OCI-LY7 (cell line): ENCODE results near the gene WDR17. TPM values are rescaled to one million over a fixed set of nuclear protein-coding genes. Genes with fewer than 3 reads are reported as not detected.

Experiments used
- BruUV-seq: library from RNA; stranded (reverse); fragments of 400-500 nt; replicated peaks from 2 replicates; lab custom pipeline; 2021; lab: Mats Ljungman, UMichigan
- CTCF ChIA-PET: fragments of 300-600 bp; sonication (Branson Sonifier 250); formaldehyde crosslinking; loops from one replicate; lab custom pipeline; 2022; ENCODE audit warnings: antibody characterized with exemption; ENCODE audit not compliant: unreplicated experiment; lab: Charles Lee
- POLR2A ChIA-PET: fragments of 300-600 bp; sonication (Branson Sonifier 250); formaldehyde crosslinking; loops from one replicate; lab custom pipeline; 2022; ENCODE audit warnings: antibody characterized with exemption; lab: Charles Lee
- DNase-seq: peaks from one replicate; pipeline ENCODE4 v3.0.0-alpha.2; 2015; ENCODE audit warnings: low spot score
- H2AFZ ChIP-seq: fragments of 200-600 bp; sonication (generic), shearing (Covaris generic); 2 replicates; pipeline ENCODE4 v1.6.1; 2014; ENCODE audit warnings: mild to moderate bottlenecking, antibody characterized with exemption, low read length, moderate library complexity
- H3K27ac ChIP-seq: fragments of 200-600 bp; sonication (generic); 2 replicates; pipeline ENCODE4 v1.5.1; 2014; ENCODE audit warnings: mixed run types, low read depth, mild to moderate bottlenecking, moderate library complexity, low read length, inconsistent platforms; ENCODE audit not compliant: poor library complexity, severe bottlenecking
- H3K36me3 ChIP-seq: fragments of 200-600 bp; sonication (generic); 2 replicates; pipeline ENCODE4 v1.6.1; 2014; ENCODE audit warnings: mild to moderate bottlenecking, antibody characterized with exemption, low read length, moderate library complexity, mixed read lengths; ENCODE audit not compliant: insufficient read depth
- H3K4me1 ChIP-seq: fragments of 200-600 bp; sonication (generic); 2 replicates; pipeline ENCODE4 v1.5.1; 2014; ENCODE audit warnings: mild to moderate bottlenecking, low read length; ENCODE audit not compliant: insufficient read depth, poor library complexity, severe bottlenecking
- H3K4me2 ChIP-seq: fragments of 200-600 bp; sonication (generic); 2 replicates; pipeline ENCODE4 v1.6.1; 2014; ENCODE audit warnings: mild to moderate bottlenecking, low read length
- H3K4me3 ChIP-seq: fragments of 200-600 bp; sonication (generic); 2 replicates; pipeline ENCODE4 v1.5.1; 2014; ENCODE audit warnings: mild to moderate bottlenecking, low read depth, low read length; ENCODE audit not compliant: poor library complexity, severe bottlenecking
- H3K79me2 ChIP-seq: fragments of 200-600 bp; sonication (generic); 2 replicates; pipeline ENCODE4 v1.6.1; 2016; ENCODE audit warnings: low read depth, mild to moderate bottlenecking, low read length, moderate library complexity, mixed read lengths; ENCODE audit not compliant: insufficient read depth
- H3K9me2 ChIP-seq: fragments of 200-600 bp; sonication (generic); 2 replicates; pipeline ENCODE4 v1.6.1; 2016; ENCODE audit warnings: mild to moderate bottlenecking, low read length, mixed read lengths; ENCODE audit not compliant: insufficient read depth
- H3K9me3 ChIP-seq: fragments of 200-600 bp; sonication (generic); 2 replicates; pipeline ENCODE4 v1.6.1; 2014; ENCODE audit warnings: mild to moderate bottlenecking, mixed run types, low read length, mixed read lengths
- H4K20me1 ChIP-seq: fragments of 200-600 bp; sonication (generic); 2 replicates; pipeline ENCODE4 v1.6.1; 2014; ENCODE audit warnings: mild to moderate bottlenecking, antibody characterized with exemption, low read length, moderate library complexity, mixed read lengths; ENCODE audit not compliant: insufficient read depth
- CTCF ChIP-seq: fragments of 200-600 bp; sonication (generic); conservative IDR thresholded peaks from 2 replicates; pipeline ENCODE4 v1.5.1; 2014; ENCODE audit warnings: mild to moderate bottlenecking, antibody characterized with exemption, low read length, moderate library complexity, mixed read lengths
- EZH2phosphoT487 ChIP-seq: fragments of 200-600 bp; sonication (generic); IDR thresholded peaks from 2 replicates; pipeline ENCODE4 v1.6.1; 2018; ENCODE audit warnings: low read depth, borderline replicate concordance, mild to moderate bottlenecking, mixed run types, antibody characterized with exemption, low read length, moderate library complexity, mixed read lengths
- intact Hi-C: fragments of 100-400 bp; cut with micrococcal nuclease; formaldehyde crosslinking; loops from one replicate; pipeline ENCODE4 v1.10.0; 2022; ENCODE audit not compliant: unreplicated experiment
- total RNA-seq, 2 experiments: library from RNA; depleted of rRNA in 1 of 2; stranded (reverse); fragments of >200 nt in 1 of 2; shearing (Covaris generic) in 1 of 2; gene quantifications; 2 replicates each; pipeline ENCODE4 v1.2.3, GENCODE V29; 2014 to 2022

Gene WDR17
- total RNA-seq, 2 experiments from 2014 or later: 0.63 to 3.8 TPM

GRCh38 chr4:176036585-176037205, 28.9 kb upstream of the WDR17 start:
- TF ChIP-seq EZH2phosphoT487 (no peak), CTCF (no peak)
- no TSS peak for BruUV-seq
- Histone ChIP-seq H3K4me3 (no peak overlapping the region), H3K4me2 (no peak overlapping the region), H4K20me1 (no peaks in the 10 kb centered on the region), H3K27ac (no peak overlapping the region), H3K4me1 (peaks cover 4% of the 10 kb centered on the region), H3K9me3 (peaks cover 6% of the 10 kb centered on the region; the same call in 1 of the 2 replicates), H2AFZ (no peak overlapping the region), H3K9me2 (no peaks in the 10 kb centered on the region), H3K36me3 (no peaks in the 10 kb centered on the region), H3K79me2 (no peaks in the 10 kb centered on the region)
- no peak for DNase-seq
- CTCF ChIA-PET: no interaction called here
- POLR2A ChIA-PET: interaction anchor here (0.8 to 2.1 kb wide), 6 partner anchors 9 to 355 kb away, joined by 3 to 8 read pairs (median 3); no protein-coding TSS in a partner anchor
- intact Hi-C loops: loop anchor here (10.0 kb wide), 1 partner anchor 1018 kb away; no protein-coding TSS in a partner anchor

- CTCF ChIA-PET: no interaction called here
- Histone ChIP-seq H3K9me2 (no peaks in the 10 kb centered on the region), H3K27ac (no peak overlapping the region), H3K4me2 (no peak overlapping the region), H2AFZ (no peak overlapping the region), H3K36me3 (no peaks in the 10 kb centered on the region), H4K20me1 (no peaks in the 10 kb centered on the region), H3K9me3 (peaks cover 6% of the 10 kb centered on the region; the same call in 1 of the 2 replicates), H3K4me3 (no peak overlapping the region), H3K4me1 (peaks cover 4% of the 10 kb centered on the region), H3K79me2 (no peaks in the 10 kb centered on the region)
- intact Hi-C loops: loop anchor here (10.0 kb wide), 1 partner anchor 1016 kb away; no protein-coding TSS in a partner anchor
- POLR2A ChIA-PET: interaction anchor here (0.7 to 1.3 kb wide), 3 partner anchors 8 to 62 kb away, joined by 3 to 4 read pairs (median 3); no protein-coding TSS in a partner anchor
- TF ChIP-seq EZH2phosphoT487 (no peak), CTCF (no peak)
- BruUV-seq: no TSS peak
- no peak for DNase-seq
Observed at GRCh38 chr4:176038789-176039188, 26.9 kb upstream of the WDR17 start.

GRCh38 chr4:176042195-176042594, 23.4 kb upstream of the WDR17 start:
- TF ChIP-seq CTCF (no peak), EZH2phosphoT487 (no peak)
- peaks cover 6% of the 10 kb centered on the region; the same call in 1 of the 2 replicates for H3K9me3 ChIP-seq
- no TSS peak for BruUV-seq
- H3K4me2 ChIP-seq: no peak overlapping the region
- CTCF ChIA-PET: no interaction called here
- H2AFZ ChIP-seq: no peak overlapping the region
- no peaks in the 10 kb centered on the region for H3K4me1 ChIP-seq
- H3K4me3 ChIP-seq: no peak overlapping the region
- H4K20me1 ChIP-seq: no peaks in the 10 kb centered on the region
- intact Hi-C loops: no loop called here
- POLR2A ChIA-PET: no interaction called here
- no peak overlapping the region for H3K27ac ChIP-seq
- H3K36me3 ChIP-seq: no peaks in the 10 kb centered on the region
- no peaks in the 10 kb centered on the region for H3K9me2 ChIP-seq
- H3K79me2 ChIP-seq: no peaks in the 10 kb centered on the region
- no peak for DNase-seq
